SK-N-SH (cell line): ENCODE data around the gene TWNK.

Experiments
- CTCF ChIP-seq: fragments of 200-600 bp; sonication (generic); IDR thresholded peaks from 2 replicates; pipeline ENCODE4 v1.6.1; 2017; ENCODE audit warnings: antibody characterized with exemption, mild to moderate bottlenecking, moderate library complexity
- EP300 ChIP-seq, 2 experiments: IDR thresholded peaks; 2 replicates each; pipeline versions ENCODE4 v1.4.0 to v1.6.1; 2012; ENCODE audit warnings: borderline replicate concordance in 1 of 2, low read depth in 1 of 2, low read length in 1 of 2
- GABPA ChIP-seq: IDR thresholded peaks from 2 replicates; pipeline ENCODE4 v1.4.0; 2012; ENCODE audit warnings: low read depth, mild to moderate bottlenecking
- NFIC ChIP-seq: IDR thresholded peaks from 2 replicates; pipeline ENCODE4 v1.4.0; 2012; ENCODE audit warnings: borderline replicate concordance
- POLR2AphosphoS5 ChIP-seq: IDR thresholded peaks from 2 replicates; pipeline ENCODE4 v1.6.1; 2012; ENCODE audit warnings: low read depth, low read length
- RXRA ChIP-seq: IDR thresholded peaks from 2 replicates; pipeline ENCODE4 v1.4.0; 2012; ENCODE audit warnings: low read depth, mild to moderate bottlenecking, borderline replicate concordance
- USF1 ChIP-seq: IDR thresholded peaks from 2 replicates; pipeline ENCODE4 v1.4.0; 2012; ENCODE audit warnings: low read depth, borderline replicate concordance
- USF2 ChIP-seq: fragments of 150-350 bp; IDR thresholded peaks from 2 replicates; pipeline ENCODE4 v1.6.1; 2017; ENCODE audit warnings: antibody characterized with exemption, low read length, low read depth, borderline replicate concordance
- YY1 ChIP-seq: IDR thresholded peaks from 2 replicates; pipeline ENCODE4 v1.4.0; 2012; ENCODE audit warnings: low read depth, mild to moderate bottlenecking

- no peak for TF ChIP-seq GABPA
- peak; percentile 77 for TF ChIP-seq CTCF
- TF ChIP-seq USF2, result no peak
- no peak for TF ChIP-seq YY1
- no peak for TF ChIP-seq EP300 (IDR thresholded peaks at IDR 0.05; ENCODE audit: borderline replicate concordance in 1 of 2, low read depth in 1 of 2, low read length in 1 of 2)
- no peak for TF ChIP-seq RXRA
- no peak for TF ChIP-seq NFIC
- TF ChIP-seq POLR2AphosphoS5, result peak; percentile 11; the same call in 1 of the 2 replicates
- TF ChIP-seq USF1, result no peak
Observed at GRCh38 chr10:100993986-100994708, 6.8 kb downstream of the TWNK start.
